Suppressor macrophage (primary cell): ENCODE results near the gene LARGE2.

ENCODE experiments used
- DNase-seq, 4 experiments: peaks; one replicate each; pipeline ENCODE4 v3.0.0-alpha.2; 2020 to 2022

LARGE2 gene

GRCh38 chr11:45930951-45931570 is 8.6 kb downstream of the LARGE2 start:
- peak in 1 of 4 experiments; percentile 2 for DNase-seq

- DNase-seq = peak in 1 of 4 experiments; percentile 20
Measured at GRCh38 chr11:45931739-45932138, 9.3 kb downstream of the LARGE2 start.

- no peak for DNase-seq
Measured at GRCh38 chr11:45932217-45932616, 9.8 kb downstream of the LARGE2 start.

GRCh38 chr11:45933131-45933831 is 10.8 kb downstream of the LARGE2 start:
- peak; percentile 34 to 73 (median 62) for DNase-seq

- no peak for DNase-seq
Measured at GRCh38 chr11:45933846-45934579, 11.6 kb downstream of the LARGE2 start.

GRCh38 chr11:45934580-45935318 is 12.3 kb downstream of the LARGE2 start:
- no peak for DNase-seq

- peak in 1 of 4 experiments; percentile 19 for DNase-seq
Measured at GRCh38 chr11:45935349-45936064, 13.1 kb downstream of the LARGE2 start.

GRCh38 chr11:45936511-45937054 is 14.1 kb downstream of the LARGE2 start:
- no peak for DNase-seq

- DNase-seq = no peak
Measured at GRCh38 chr11:45937916-45938315, 15.5 kb downstream of the LARGE2 start.

GRCh38 chr11:45939836-45940235 is 17.4 kb downstream of the LARGE2 start:
- DNase-seq = no peak

GRCh38 chr11:45941285-45941684 is 18.8 kb downstream of the LARGE2 start:
- DNase-seq = no peak

GRCh38 chr11:45942381-45942780 is 19.9 kb downstream of the LARGE2 start:
- no peak for DNase-seq

GRCh38 chr11:45945397-45945999 is 23.0 kb downstream of the LARGE2 start:
- no peak for DNase-seq

GRCh38 chr11:45947885-45948284 is 25.4 kb downstream of the LARGE2 start:
- DNase-seq = no peak

GRCh38 chr11:45948356-45948755 is 25.9 kb downstream of the LARGE2 start:
- DNase-seq = no peak

- no peak for DNase-seq
Measured at GRCh38 chr11:45949992-45950407, 27.5 kb downstream of the LARGE2 start.

GRCh38 chr11:45959851-45960250 is 37.4 kb downstream of the LARGE2 start:
- peak in 1 of 4 experiments; percentile 13 for DNase-seq

GRCh38 chr11:45960387-45961095 is 38.1 kb downstream of the LARGE2 start:
- peak in 2 of 4 experiments; percentile 8 to 28 for DNase-seq

- DNase-seq = no peak
Measured at GRCh38 chr11:45961751-45962240, 39.3 kb downstream of the LARGE2 start.

GRCh38 chr11:45964911-45965389 is 42.5 kb downstream of the LARGE2 start:
- peak; percentile 69 to 77 (median 76) for DNase-seq
